PC-3 (cell line): ENCODE measurements around the gene PBX3. TPM values are rescaled to one million over a fixed set of nuclear protein-coding genes. Genes with fewer than 3 reads are reported as not detected.
A peak's percentile ranks its signal among the peaks of the same experiment; 100 is the strongest.

Source experiments
- ATAC-seq: fragments of 200-7000 bp; cut with Tn5 transposase; 2 replicates; pipeline ENCODE4 v1.9.1; 2020; ENCODE audit warnings: mild to moderate bottlenecking, moderate library complexity
- BruUV-seq: library from RNA; stranded (reverse); fragments of 400-500 nt; replicated peaks from 2 replicates; lab custom pipeline; 2021; lab: Mats Ljungman, UMichigan
- CTCF ChIA-PET: fragments of 300-600 bp; sonication (Branson Sonifier 250); formaldehyde crosslinking; loops from one replicate; lab custom pipeline; 2022; ENCODE audit warnings: antibody characterized with exemption; lab: Charles Lee
- POLR2A ChIA-PET: fragments of 300-600 bp; sonication (Branson Sonifier 250); formaldehyde crosslinking; loops from one replicate; lab custom pipeline; 2022; ENCODE audit warnings: antibody characterized with exemption; ENCODE audit not compliant: unreplicated experiment; lab: Charles Lee
- DNase-seq: peaks from one replicate; pipeline ENCODE4 v3.0.0-alpha.2; 2015
- H2AFZ ChIP-seq: fragments of 300-600 bp; sonication (generic); 2 replicates; pipeline ENCODE4 v1.6.0; 2016; ENCODE audit warnings: antibody characterized with exemption, low read length
- H3F3A ChIP-seq: fragments of 300-600 bp; sonication (generic); one replicate; pipeline ENCODE4 v1.6.0; 2017; ENCODE audit warnings: antibody characterized with exemption, low read length, control low read depth, mild to moderate bottlenecking; ENCODE audit not compliant: unreplicated experiment
- H3K27ac ChIP-seq: fragments of 300-600 bp; sonication (generic); 2 replicates; pipeline ENCODE4 v1.5.1; 2016; ENCODE audit warnings: mild to moderate bottlenecking, low read length
- H3K27me3 ChIP-seq: fragments of 300-600 bp; sonication (generic); 2 replicates; pipeline ENCODE4 v1.6.1; 2016; ENCODE audit warnings: low read length, mixed read lengths
- H3K36me3 ChIP-seq: fragments of 300-600 bp; sonication (generic); 2 replicates; pipeline ENCODE4 v1.6.1; 2016; ENCODE audit warnings: low read depth, mixed run types, low read length, mixed read lengths
- H3K4me1 ChIP-seq: fragments of 300-600 bp; sonication (generic); 2 replicates; pipeline ENCODE4 v1.5.1; 2016; ENCODE audit warnings: low read length; ENCODE audit not compliant: insufficient read depth
- H3K4me2 ChIP-seq: fragments of 300-600 bp; sonication (generic); 2 replicates; pipeline ENCODE4 v1.6.0; 2016; ENCODE audit warnings: low read length
- H3K4me3 ChIP-seq: fragments of 300-600 bp; sonication (generic); 2 replicates; pipeline ENCODE4 v1.5.1; 2016; ENCODE audit warnings: mild to moderate bottlenecking, low read length, mixed read lengths
- H3K79me2 ChIP-seq: fragments of 300-600 bp; sonication (generic); 2 replicates; pipeline ENCODE4 v1.6.1; 2017; ENCODE audit warnings: low read length, mixed read lengths
- H3K9ac ChIP-seq: fragments of 300-600 bp; sonication (generic); 2 replicates; pipeline ENCODE4 v1.6.0; 2016; ENCODE audit warnings: mild to moderate bottlenecking, low read length
- H3K9me2 ChIP-seq: fragments of 300-600 bp; sonication (generic); replicated peaks from 2 replicates; pipeline ENCODE4 v1.6.1; 2016; ENCODE audit warnings: mixed run types, low read length, mixed read lengths
- H3K9me3 ChIP-seq: fragments of 300-600 bp; sonication (generic); 2 replicates; pipeline ENCODE4 v1.6.1; 2016; ENCODE audit warnings: low read length, mixed read lengths
- H4K20me1 ChIP-seq: fragments of 300-600 bp; sonication (generic); 2 replicates; pipeline ENCODE4 v1.6.1; 2016; ENCODE audit warnings: low read length, mixed read lengths
- CTCF ChIP-seq: fragments of 300-600 bp; sonication (generic); conservative IDR thresholded peaks from 2 replicates; pipeline ENCODE4 v1.5.1; 2017; ENCODE audit warnings: antibody characterized with exemption, low read depth, mild to moderate bottlenecking, low read length
- EZH2 ChIP-seq: fragments of 300-600 bp; sonication (generic); IDR thresholded peaks from one replicate; pipeline ENCODE4 v1.6.1; 2017; ENCODE audit warnings: antibody characterized with exemption, mild to moderate bottlenecking, low read length; ENCODE audit not compliant: unreplicated experiment
- EZH2phosphoT487 ChIP-seq: fragments of 300-600 bp; sonication (generic); IDR thresholded peaks from 2 replicates; pipeline ENCODE4 v1.6.1; 2018; ENCODE audit warnings: mild to moderate bottlenecking, antibody characterized with exemption, low read length, borderline replicate concordance
- intact Hi-C: fragments of 100-400 bp; cut with micrococcal nuclease; formaldehyde crosslinking; loops from 2 replicates; pipeline ENCODE4 v1.9.0; 2023
- total RNA-seq: library from RNA; depleted of rRNA; stranded (reverse); fragments of >200 nt; gene quantifications from 2 replicates; pipeline ENCODE4 v1.2.3, GENCODE V29; 2014

PBX3 gene
- total RNA-seq, 1 experiment from 2014 or later = 35.5 TPM

DNA sequence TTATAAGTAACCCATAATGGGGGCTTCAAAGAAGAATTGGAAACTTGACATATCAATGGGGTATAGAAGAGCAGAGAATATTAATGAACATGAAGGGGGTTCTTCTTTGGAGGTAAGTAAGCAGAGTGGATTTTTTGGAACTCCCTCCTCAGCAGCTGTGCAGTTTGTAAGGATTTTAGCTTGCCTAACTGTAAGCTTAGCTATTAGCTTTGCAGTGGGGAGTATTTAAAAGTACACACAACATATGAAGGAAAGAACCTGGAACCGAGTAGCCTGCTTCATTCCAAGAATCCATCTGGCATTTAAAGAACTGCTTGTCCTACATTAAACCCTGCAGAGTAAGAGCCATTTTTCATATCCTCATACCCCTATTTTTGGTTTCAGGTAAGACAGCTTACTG, 2.2 kb upstream of the PBX3 start:
- H3F3A ChIP-seq = no peaks in the 10 kb centered on the region
- peak overlapping the region; percentile 61 for H3K4me3 ChIP-seq
- intact Hi-C loops = loop anchor here (5.0 kb wide), 1 partner anchor 482 kb away; no protein-coding TSS in a partner anchor
- no peak for ATAC-seq
- no TSS peak for BruUV-seq
- no peaks in the 10 kb centered on the region for H3K9me2 ChIP-seq
- H4K20me1 ChIP-seq = no peaks in the 10 kb centered on the region
- H3K9ac ChIP-seq = no peak overlapping the region
- H3K27me3 ChIP-seq = no peaks in the 10 kb centered on the region
- peaks cover 26% of the 10 kb centered on the region for H3K4me1 ChIP-seq
- no peaks in the 10 kb centered on the region for H3K36me3 ChIP-seq
- H3K9me3 ChIP-seq = no peaks in the 10 kb centered on the region
- ChIA-PET CTCF (interaction anchor here (0.6 to 0.9 kb wide), 2 partner anchors 9 to 762 kb away, joined by 3 read pairs; no protein-coding TSS in a partner anchor), POLR2A (interaction anchor here (0.6 kb wide), 1 partner anchor 177 kb away, joined by 3 read pairs; no protein-coding TSS in a partner anchor)
- peaks cover 12% of the 10 kb centered on the region; the same call in 1 of the 2 replicates for H3K79me2 ChIP-seq
- H2AFZ ChIP-seq = peak overlapping the region; percentile 87; the same call in 1 of the 2 replicates
- peak overlapping the region; percentile 86 for H3K4me2 ChIP-seq
- no peak overlapping the region for H3K27ac ChIP-seq
- TF ChIP-seq EZH2phosphoT487 (no peak), CTCF (no peak), EZH2 (no peak)
- no peak for DNase-seq

DNA sequence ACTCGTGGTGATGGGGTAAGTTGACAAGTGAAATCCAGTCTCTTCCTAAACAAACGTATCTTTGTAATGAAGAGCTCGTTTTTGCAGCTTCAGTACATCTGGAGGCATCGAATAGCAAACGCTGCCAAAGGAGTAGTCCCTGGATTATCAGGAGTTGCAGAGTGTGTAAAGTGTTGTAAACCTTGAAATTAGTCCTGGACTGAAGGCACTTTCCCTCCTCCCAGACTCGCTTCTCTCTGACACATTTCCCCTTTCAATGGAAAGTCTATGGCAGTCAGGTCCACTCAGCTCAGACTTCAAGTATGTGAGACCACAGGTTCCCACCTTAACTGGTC, 1.5 kb upstream of the PBX3 start:
- no peaks in the 10 kb centered on the region for H3F3A ChIP-seq
- H3K27me3 ChIP-seq = no peaks in the 10 kb centered on the region
- H3K9me3 ChIP-seq = no peaks in the 10 kb centered on the region
- ATAC-seq (peak; percentile 5), DNase-seq (no peak)
- no peaks in the 10 kb centered on the region for H3K36me3 ChIP-seq
- intact Hi-C loops = loop anchor here (5.0 kb wide), 1 partner anchor 482 kb away; no protein-coding TSS in a partner anchor
- H3K79me2 ChIP-seq = peaks cover 18% of the 10 kb centered on the region
- peak overlapping the region; percentile 87 for H2AFZ ChIP-seq
- TF ChIP-seq CTCF (no peak), EZH2 (no peak), EZH2phosphoT487 (no peak)
- H3K4me1 ChIP-seq = peaks cover 30% of the 10 kb centered on the region
- H4K20me1 ChIP-seq = no peaks in the 10 kb centered on the region
- BruUV-seq = no TSS peak
- H3K4me2 ChIP-seq = peak overlapping the region; percentile 86
- H3K4me3 ChIP-seq = peak overlapping the region; percentile 61
- no peaks in the 10 kb centered on the region for H3K9me2 ChIP-seq
- CTCF ChIA-PET = interaction anchor here (0.6 to 0.7 kb wide), 2 partner anchors 157 to 361 kb away, joined by 3 to 4 read pairs; no protein-coding TSS in a partner anchor
- H3K9ac ChIP-seq = no peak overlapping the region
- POLR2A ChIA-PET = no interaction called here
- H3K27ac ChIP-seq = no peak overlapping the region
